ENCODE data around the gene ACP2. TPM values are rescaled to one million over a fixed set of nuclear protein-coding genes. Genes with fewer than 3 reads are reported as not detected.

Gene ACP2
- total RNA-seq, 1 donor from 2014 or later: 31.6 TPM

DNA sequence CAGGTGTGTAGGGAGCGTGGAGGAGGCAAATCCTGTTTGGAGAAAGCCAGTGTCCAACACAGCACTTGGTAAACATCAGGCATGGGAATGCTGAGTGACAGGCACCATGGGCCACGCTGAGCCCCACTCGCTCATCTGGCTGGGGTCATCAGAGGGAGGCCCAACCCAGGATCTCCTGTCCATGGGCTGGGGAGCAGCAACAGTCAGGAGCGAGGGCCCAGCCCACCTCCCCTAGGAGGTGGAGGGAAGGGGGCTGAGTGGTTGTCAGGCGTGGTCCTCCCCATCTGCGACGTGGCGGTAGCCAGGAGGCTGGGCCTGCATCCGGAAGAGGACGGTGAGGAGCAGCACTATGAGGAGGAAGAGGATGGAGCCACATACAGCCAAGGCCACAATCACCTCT lies 8.8 kb downstream of the ACP2 start:
- TF ChIP-seq, protein P1, sequence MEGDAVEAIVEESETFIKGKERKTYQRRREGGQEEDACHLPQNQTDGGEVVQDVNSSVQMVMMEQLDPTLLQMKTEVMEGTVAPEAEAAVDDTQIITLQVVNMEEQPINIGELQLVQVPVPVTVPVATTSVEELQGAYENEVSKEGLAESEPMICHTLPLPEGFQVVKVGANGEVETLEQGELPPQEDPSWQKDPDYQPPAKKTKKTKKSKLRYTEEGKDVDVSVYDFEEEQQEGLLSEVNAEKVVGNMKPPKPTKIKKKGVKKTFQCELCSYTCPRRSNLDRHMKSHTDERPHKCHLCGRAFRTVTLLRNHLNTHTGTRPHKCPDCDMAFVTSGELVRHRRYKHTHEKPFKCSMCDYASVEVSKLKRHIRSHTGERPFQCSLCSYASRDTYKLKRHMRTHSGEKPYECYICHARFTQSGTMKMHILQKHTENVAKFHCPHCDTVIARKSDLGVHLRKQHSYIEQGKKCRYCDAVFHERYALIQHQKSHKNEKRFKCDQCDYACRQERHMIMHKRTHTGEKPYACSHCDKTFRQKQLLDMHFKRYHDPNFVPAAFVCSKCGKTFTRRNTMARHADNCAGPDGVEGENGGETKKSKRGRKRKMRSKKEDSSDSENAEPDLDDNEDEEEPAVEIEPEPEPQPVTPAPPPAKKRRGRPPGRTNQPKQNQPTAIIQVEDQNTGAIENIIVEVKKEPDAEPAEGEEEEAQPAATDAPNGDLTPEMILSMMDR (IDR thresholded peaks at IDR 0.05): no peak
- Histone ChIP-seq H3K4me1 (no peaks in the 10 kb centered on the region), H3K9me3 (no peaks in the 10 kb centered on the region), H3K27ac (no peak overlapping the region), H3K4me3 (no peak overlapping the region), H3K36me3 (peaks cover 78% of the 10 kb centered on the region), H3K27me3 (no peaks in the 10 kb centered on the region)
- no peak for ATAC-seq
- intact Hi-C loops (cut with DNase I): no loop called here
- no peak for DNase-seq

DNA sequence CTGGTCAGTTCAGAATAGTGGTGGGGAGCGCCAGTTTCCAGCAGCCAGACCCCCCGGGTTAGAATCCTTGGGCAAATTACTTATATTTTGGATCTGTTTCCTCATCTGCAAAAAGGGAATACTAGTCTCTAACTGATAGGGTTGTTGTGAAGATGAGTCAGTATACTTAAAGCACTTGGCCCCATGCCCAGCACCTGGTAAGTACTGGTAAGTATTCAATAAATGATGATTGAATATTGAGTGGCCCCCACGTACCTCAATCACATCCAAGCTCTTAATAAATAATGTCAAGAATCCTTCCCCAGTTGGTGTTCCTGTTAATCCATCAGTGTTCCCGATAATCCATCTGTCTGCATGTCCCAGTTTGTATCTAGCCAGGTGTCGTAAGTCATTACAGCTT lies 12.1 kb downstream of the ACP2 start:
- H3K4me3 ChIP-seq: no peak overlapping the region
- ATAC-seq (no peak), DNase-seq (no peak)
- no peaks in the 10 kb centered on the region for H3K9me3 ChIP-seq
- no peaks in the 10 kb centered on the region for H3K4me1 ChIP-seq
- peaks cover 60% of the 10 kb centered on the region for H3K36me3 ChIP-seq
- TF ChIP-seq, protein P1 (IDR thresholded peaks at IDR 0.05): no peak
- no peaks in the 10 kb centered on the region for H3K27me3 ChIP-seq
- intact Hi-C loops (cut with DNase I): no loop called here
- H3K27ac ChIP-seq: no peak overlapping the region

GRCh38 chr11:47235163-47235562 lies 13.5 kb downstream of the ACP2 start:
- H3K36me3 ChIP-seq: peaks cover 52% of the 10 kb centered on the region

GRCh38 chr11:47234669-47235100 lies 13.9 kb downstream of the ACP2 start:
- Histone ChIP-seq H3K27ac (no peak overlapping the region), H3K9me3 (no peaks in the 10 kb centered on the region), H3K4me1 (no peaks in the 10 kb centered on the region), H3K4me3 (peak overlapping the region; percentile 9), H3K27me3 (no peaks in the 10 kb centered on the region), H3K36me3 (peaks cover 51% of the 10 kb centered on the region)
- DNase-seq: no peak
- intact Hi-C loops (cut with DNase I): no loop called here
- TF ChIP-seq, protein P1 (IDR thresholded peaks at IDR 0.05): no peak
- peak; percentile 76 for ATAC-seq

More at GRCh38 chr11:47235163-47235562, 13.5 kb downstream of the ACP2 start:
- no peak for ATAC-seq
- TF ChIP-seq, protein P1 (IDR thresholded peaks at IDR 0.05): no peak
- H3K9me3 ChIP-seq: no peaks in the 10 kb centered on the region
- H3K27me3 ChIP-seq: no peaks in the 10 kb centered on the region
- no peak overlapping the region for H3K4me3 ChIP-seq
- H3K27ac ChIP-seq: no peak overlapping the region
- H3K4me1 ChIP-seq: no peaks in the 10 kb centered on the region
- DNase-seq: no peak
- intact Hi-C loops (cut with DNase I): no loop called here

- no peak overlapping the region for H3K27ac ChIP-seq
- peaks cover 45% of the 10 kb centered on the region for H3K36me3 ChIP-seq
- peak; percentile 71 for ATAC-seq
Measured at GRCh38 chr11:47233989-47234668, 14.5 kb downstream of the ACP2 start.

More at GRCh38 chr11:47233989-47234668, 14.5 kb downstream of the ACP2 start:
- DNase-seq: no peak
- Histone ChIP-seq H3K9me3 (no peaks in the 10 kb centered on the region), H3K4me3 (peak overlapping the region; percentile 9), H3K4me1 (no peaks in the 10 kb centered on the region), H3K27me3 (no peaks in the 10 kb centered on the region)
- TF ChIP-seq, protein P1 (IDR thresholded peaks at IDR 0.05): peak; percentile 35
- intact Hi-C loops (cut with DNase I): no loop called here

Measured in upper lobe of right lung (tissue), 1 donor.